Adrenal gland (tissue), 5 donors: ENCODE data around the gene ZNF91.

ENCODE experiments used
- POLR2A ChIP-seq, 2 donors: fragments of 450-650 bp; IDR thresholded peaks; one replicate each; pipeline ENCODE4 v1.6.1; 2017; ENCODE audit warnings: antibody characterized with exemption in 2 of 2, mild to moderate bottlenecking in 2 of 2, moderate library complexity in 1 of 2
- TF ChIP-seq, protein P1 (sequence below), 6 experiments: fragments of 450-650 bp in 4 of 6; fragments of 200-600 bp in 2 of 6; sonication (generic) in 1 of 6; IDR thresholded peaks; 1 replicate in 5 of 6; 2 replicates in 1 of 6; pipeline versions ENCODE4 v1.5.1 to v1.8.0; 2016 to 2021; ENCODE audit warnings: antibody characterized with exemption in 6 of 6, mild to moderate bottlenecking in 2 of 6, moderate library complexity in 1 of 6
- donor health status: DM: no; HTN: no; CAD: no.

GRCh38 chr19:23318143-23318542, 77.1 kb downstream of the ZNF91 start:
- TF ChIP-seq, protein P1, sequence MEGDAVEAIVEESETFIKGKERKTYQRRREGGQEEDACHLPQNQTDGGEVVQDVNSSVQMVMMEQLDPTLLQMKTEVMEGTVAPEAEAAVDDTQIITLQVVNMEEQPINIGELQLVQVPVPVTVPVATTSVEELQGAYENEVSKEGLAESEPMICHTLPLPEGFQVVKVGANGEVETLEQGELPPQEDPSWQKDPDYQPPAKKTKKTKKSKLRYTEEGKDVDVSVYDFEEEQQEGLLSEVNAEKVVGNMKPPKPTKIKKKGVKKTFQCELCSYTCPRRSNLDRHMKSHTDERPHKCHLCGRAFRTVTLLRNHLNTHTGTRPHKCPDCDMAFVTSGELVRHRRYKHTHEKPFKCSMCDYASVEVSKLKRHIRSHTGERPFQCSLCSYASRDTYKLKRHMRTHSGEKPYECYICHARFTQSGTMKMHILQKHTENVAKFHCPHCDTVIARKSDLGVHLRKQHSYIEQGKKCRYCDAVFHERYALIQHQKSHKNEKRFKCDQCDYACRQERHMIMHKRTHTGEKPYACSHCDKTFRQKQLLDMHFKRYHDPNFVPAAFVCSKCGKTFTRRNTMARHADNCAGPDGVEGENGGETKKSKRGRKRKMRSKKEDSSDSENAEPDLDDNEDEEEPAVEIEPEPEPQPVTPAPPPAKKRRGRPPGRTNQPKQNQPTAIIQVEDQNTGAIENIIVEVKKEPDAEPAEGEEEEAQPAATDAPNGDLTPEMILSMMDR (IDR thresholded peaks at IDR 0.05): no peak
- no peak for TF ChIP-seq POLR2A (IDR thresholded peaks at IDR 0.05)
